ENCODE data around the gene MARK1.

MARK1 gene

DNA sequence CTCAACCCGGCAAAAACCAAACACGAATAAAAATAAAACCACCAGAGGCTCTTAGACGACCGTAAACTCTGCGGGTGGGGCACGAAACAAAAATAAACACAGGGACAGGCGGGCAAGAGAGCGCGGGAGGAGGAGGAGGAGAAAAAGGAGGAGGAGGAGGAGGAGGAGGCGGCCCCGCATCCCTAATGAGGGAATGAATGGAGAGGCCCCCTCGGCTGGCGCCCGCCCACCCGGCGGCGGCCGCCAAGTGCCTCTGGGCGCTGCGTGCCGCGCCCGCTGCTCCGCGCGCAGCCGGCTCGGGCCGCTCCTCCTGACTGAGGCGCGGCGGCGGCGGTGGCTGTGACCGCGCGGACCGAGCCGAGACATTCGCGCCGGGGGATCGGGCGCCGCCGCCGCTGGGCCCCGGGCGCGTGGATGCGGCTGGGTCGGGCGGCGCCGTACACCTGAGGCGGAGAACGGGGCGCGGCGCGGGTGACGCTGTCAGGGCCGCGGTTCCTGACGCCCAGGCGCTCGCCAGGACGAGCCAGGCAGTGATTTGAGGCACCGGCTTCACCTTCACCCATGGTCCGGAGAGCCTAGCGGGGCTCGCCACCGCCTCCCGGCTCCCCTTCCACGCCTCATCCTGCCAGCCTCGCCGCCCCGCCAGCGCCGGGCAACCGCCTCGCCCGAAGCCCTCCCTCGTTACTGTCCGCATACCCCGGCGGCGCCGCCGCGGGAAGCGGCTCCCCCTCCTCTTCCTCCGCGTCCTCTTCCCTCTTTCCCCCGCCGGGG lies at the start of gene MARK1:
Gene MARK1, plus strand, starts transcription at position 229 of the 771 bp plus-strand sequence. CDS start 687 bp downstream, outside the sequence.
- DNase-seq = no peak

DNA sequence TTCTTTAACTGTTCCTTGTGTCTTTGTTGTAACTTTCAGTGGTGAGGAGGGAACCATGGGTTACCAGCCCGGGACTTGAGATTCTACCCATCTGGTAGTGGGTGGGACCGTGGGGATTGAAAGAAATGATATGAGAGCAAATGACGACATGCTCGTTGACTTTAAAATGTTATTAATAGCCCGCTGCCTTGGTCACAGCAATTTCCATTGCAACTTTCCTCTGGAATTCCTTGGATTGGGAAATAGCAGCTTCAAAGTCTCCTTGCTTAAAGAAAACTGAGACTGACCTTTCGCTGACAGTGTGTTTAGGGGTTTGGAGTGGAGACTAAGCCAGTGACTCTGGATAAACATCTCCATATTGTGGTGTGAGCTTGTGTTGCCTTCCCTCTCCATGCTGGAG lies 44.2 kb upstream of the MARK1 start:
- DNase-seq = no peak

GRCh38 chr1:220484135-220484534 lies 43.8 kb upstream of the MARK1 start:
- DNase-seq = no peak

GRCh38 chr1:220485131-220485530 lies 42.8 kb upstream of the MARK1 start:
- no peak for DNase-seq

DNA sequence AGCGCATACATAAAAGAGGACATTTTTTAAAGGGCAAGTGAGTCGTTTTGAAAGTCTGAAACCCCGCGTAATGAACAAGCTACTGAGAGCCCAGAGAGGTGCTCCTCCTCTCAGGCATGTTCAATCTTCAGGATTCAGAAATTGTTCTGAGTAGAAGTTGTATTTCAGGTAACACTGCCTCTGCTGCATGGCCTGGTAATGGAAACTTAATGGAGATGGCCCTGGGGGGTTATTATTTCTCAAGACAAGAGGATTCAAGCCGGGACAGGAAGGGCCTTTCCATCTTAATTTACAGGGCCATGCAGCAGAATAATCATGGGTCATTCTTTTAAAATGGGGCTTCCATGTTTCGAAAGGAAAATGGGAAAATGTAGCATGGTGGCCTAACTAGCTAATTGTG lies 42.1 kb upstream of the MARK1 start:
- no peak for DNase-seq

DNA sequence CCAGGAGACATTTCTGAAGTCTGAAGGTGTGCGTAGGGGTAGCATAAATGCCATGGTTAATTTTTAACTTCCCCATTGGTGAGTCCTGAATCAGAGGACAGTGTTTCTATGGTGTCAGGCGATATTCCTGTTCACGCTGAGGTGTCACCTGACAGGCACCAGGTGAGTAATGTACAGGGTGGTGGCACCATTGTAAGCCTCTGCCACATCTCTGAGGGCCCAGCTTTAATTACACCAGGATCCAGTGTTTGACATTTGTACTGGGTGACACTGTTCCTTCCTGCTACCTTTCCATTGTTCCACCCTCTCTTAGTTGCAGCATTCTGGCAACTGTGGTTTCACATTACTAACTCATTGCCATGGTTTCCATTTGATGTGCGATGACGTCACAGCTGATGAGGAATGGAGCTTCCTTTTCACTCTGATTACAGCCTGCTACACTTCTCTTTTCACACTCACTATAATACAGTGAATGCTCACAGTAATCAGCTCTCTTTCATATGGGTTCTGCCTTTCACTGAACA lies 40.6 kb upstream of the MARK1 start:
- DNase-seq = no peak

- no peak for DNase-seq
Observed at GRCh38 chr1:220491891-220492290, 36.0 kb upstream of the MARK1 start.

GRCh38 chr1:220497220-220497947 lies 30.6 kb upstream of the MARK1 start:
- no peak for DNase-seq

DNA sequence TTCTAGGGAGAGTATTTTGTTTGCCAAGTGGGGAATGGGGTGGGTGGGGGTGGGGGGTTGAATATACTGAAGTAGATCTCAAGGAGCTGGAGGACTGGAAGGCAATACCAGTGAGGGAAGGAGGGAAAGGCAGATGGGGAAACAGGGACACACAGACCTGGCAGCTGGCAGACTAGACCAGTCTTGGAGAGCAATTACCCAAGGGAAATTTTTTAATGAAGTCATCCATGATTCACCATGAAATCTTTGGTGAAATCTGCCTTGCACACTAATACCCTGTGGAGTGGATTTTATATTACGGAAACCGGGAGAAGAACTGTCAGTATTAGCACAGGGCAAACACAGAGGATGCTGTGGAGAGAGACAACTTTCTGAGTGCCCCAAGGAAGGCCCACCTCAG lies 29.7 kb upstream of the MARK1 start:
- no peak for DNase-seq

- DNase-seq = no peak
Observed at GRCh38 chr1:220500372-220500771, 27.6 kb upstream of the MARK1 start.

DNA sequence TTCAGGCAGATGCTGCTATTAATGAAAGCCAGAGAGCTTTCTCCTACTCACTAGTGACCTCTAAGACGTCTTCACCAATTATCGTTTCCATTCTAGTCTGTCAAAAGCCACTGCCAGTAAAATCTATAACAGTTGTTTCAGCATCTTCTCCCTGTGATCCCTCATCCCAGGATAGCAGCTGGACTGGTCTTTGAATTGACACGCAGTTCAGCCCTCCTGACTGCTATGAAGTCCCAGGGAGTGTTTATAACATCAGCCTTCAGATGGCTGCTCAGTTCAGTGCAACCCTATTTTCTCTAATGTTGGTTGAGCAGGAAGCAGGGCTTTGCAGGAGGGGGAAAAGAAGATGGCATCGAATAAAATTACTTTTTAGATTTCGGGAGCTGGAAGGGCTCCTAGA lies 23.6 kb upstream of the MARK1 start:
- DNase-seq = no peak

GRCh38 chr1:220507085-220507484 lies 20.9 kb upstream of the MARK1 start:
- no peak for DNase-seq

DNA sequence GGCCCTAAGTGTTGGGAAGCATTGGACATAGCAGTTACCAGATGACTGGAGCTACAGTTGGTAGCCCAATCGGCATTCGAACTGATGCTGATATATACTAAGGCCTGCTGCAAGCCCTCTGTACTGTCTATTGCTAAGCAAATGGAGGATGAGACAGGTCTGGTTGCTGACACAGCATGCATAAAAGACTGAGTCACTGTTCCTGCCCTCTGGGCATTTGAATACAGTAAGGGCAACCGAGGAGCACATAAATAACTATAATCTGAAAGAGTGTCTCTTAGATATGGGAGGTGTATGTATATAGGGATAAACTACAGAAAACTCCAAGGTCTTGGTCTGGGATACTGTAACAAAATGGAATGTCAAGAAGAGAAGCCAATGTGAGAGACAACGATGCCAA lies 16.8 kb upstream of the MARK1 start:
- DNase-seq = peak; percentile 19

DNA sequence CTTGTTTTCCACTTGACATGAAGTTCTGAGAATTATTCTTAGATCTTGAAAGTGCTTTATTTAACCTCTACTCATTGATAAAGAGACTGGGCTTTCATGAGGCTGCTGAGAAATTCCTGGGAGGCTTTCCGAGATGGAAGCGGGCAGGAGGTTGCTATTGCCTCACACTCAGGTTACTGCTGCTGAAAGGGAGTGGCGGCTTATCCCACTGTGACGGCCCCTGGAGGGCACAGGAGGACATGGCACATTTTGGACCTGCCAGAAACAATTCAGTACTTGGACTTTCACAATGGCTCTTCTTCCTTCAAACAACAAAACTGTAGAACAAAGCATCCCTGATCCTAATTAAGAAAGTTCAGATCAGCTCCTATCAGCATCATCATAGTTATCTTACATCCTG lies 16.2 kb upstream of the MARK1 start:
- no peak for DNase-seq

GRCh38 chr1:220513834-220514233 lies 14.1 kb upstream of the MARK1 start:
- no peak for DNase-seq

GRCh38 chr1:220514256-220514655 lies 13.7 kb upstream of the MARK1 start:
- no peak for DNase-seq

GRCh38 chr1:220516014-220516721 lies 11.8 kb upstream of the MARK1 start:
- DNase-seq = no peak

DNA sequence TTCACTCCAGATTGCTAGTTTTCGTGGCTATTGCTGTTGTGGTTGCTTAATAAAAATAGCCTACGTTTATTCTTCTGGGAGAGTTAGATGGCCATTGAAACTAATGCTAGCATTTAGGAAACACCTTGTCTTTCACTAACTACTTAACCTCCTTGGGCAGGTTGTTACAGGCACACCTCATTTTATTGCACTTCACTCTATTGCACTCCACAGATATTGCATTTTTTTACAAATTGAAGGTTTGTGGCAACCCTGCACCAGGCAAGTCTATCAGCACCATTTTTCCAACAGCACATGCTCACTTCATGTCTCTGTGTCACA lies 11.3 kb upstream of the MARK1 start:
- no peak for DNase-seq

- no peak for DNase-seq
Observed at GRCh38 chr1:220521778-220522177, 6.2 kb upstream of the MARK1 start.

- DNase-seq = no peak
Observed at GRCh38 chr1:220526294-220526693, 1.6 kb upstream of the MARK1 start.

DNA sequence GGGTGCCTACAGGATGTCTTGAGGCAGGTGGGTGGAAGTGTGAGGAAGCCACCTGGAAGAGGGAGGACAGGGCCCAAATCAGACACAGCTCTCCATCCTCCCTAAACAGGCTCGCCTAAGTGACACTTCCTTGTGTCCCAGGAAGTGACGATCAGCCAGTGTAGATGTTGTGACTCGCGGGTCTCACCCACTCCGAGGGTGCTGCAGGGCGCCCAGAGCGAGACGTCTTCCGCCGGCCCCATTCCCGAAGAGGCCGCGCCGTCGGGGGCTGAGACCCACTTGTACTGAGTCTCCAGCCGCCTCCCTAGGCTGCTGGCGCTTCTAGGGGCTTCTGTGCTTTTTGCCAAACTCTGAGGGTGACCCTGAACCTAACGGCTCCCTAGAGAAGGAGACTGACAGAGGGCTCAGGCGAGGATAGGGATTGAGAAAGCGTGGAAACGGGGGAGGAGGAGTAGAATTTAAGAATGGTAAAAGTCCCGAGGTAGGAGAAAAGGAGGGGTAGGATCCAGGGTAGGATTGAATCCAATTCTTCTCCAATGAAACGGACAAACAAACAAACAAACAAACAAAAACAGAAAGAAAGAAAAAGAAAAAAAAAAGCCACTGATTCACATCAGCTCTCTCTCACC lies 543 bp upstream of the MARK1 start:
- no peak for DNase-seq

DNA sequence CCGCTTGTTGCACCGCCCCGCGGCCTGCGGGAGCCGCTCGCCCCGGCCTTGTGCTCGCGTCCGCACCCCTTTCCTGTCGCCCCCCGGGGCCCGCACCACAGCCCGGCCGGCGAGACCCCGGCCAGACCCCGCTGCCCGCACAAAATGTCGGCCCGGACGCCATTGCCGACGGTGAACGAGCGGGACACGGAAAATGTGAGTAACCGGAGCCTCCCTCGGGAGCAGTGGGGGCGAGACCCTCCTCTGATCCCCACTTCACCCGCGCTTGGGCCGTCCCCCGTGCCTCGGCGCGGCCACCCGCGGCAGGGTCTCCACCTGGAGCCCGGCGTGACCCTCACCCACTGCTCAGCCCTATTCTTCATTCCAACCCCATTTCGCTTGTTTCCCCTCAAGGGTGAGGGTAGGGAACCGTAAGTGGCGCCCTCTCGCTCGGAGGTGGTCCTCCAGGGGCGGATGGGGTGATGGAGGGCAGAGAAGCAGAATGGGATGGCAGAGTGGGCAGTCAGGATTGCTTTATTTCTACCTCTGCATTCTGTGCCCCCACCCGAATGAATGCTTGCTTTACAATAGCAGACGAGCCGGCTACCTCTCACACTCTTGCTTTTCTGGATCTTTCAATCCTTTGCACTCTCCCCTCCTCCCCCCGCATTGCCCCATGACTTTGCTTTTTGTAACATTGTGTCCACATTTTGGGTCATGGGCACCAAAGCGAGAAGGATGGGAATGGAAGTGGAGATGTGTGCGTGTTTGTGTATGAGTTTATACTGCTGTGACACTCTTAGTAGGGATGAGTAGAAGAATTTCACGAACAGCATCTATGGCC lies 954 bp downstream of the MARK1 start:
- no peak for DNase-seq

All from amniotic stem cell (primary cell).